ENCODE data around the gene TBC1D32.

DNA sequence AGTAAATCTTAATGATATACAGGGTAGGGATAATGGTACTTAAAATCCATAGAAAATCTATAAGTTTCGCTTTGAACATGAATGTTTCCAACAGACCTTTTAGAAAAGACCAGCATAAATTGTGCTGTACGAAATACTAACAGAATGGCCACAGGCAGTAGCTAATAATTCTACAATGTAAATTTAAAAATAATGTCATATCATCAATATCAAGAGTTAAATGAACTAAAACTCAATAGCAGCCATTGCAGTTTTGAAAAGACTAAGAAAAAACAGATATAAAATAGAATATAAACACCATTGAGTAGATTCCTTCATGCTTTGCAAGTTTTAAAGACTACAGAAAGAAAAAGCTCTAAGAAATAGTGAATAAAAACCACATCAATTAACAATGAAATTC is 14.7 kb downstream of the TBC1D32 start:
- TF ChIP-seq, protein P1, sequence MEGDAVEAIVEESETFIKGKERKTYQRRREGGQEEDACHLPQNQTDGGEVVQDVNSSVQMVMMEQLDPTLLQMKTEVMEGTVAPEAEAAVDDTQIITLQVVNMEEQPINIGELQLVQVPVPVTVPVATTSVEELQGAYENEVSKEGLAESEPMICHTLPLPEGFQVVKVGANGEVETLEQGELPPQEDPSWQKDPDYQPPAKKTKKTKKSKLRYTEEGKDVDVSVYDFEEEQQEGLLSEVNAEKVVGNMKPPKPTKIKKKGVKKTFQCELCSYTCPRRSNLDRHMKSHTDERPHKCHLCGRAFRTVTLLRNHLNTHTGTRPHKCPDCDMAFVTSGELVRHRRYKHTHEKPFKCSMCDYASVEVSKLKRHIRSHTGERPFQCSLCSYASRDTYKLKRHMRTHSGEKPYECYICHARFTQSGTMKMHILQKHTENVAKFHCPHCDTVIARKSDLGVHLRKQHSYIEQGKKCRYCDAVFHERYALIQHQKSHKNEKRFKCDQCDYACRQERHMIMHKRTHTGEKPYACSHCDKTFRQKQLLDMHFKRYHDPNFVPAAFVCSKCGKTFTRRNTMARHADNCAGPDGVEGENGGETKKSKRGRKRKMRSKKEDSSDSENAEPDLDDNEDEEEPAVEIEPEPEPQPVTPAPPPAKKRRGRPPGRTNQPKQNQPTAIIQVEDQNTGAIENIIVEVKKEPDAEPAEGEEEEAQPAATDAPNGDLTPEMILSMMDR (IDR thresholded peaks at IDR 0.05; ENCODE audit: insufficient read depth, low read depth, low read length): no peak
- no peak for TF ChIP-seq EZH2 (IDR thresholded peaks at IDR 0.05; ENCODE audit: insufficient read depth, low read length)

All from astrocyte (in vitro differentiated cells and primary cell).